HepG2 (cell line): ENCODE measurements around the gene FUZ. TPM values are rescaled to one million over a fixed set of nuclear protein-coding genes. Genes with fewer than 3 reads are reported as not detected.

Source experiments
- ADNP ChIP-seq: sonication (generic); formaldehyde crosslinking; IDR thresholded peaks from 2 replicates; pipeline ENCODE4 v1.4.0; 2020; ENCODE audit warnings: missing genetic modification reagents
- ESRRA ChIP-seq: sonication (generic); formaldehyde crosslinking; IDR thresholded peaks from 2 replicates; pipeline ENCODE4 v1.5.1; 2020; ENCODE audit warnings: mild to moderate bottlenecking, low read depth, missing genetic modification reagents
- GMEB2 ChIP-seq: IDR thresholded peaks from 2 replicates; pipeline ENCODE4 v1.6.1; 2016; ENCODE audit warnings: missing biosample characterization, missing genetic modification reagents, low read depth
- HNF1B ChIP-seq: sonication (generic); formaldehyde crosslinking; IDR thresholded peaks from 2 replicates; pipeline ENCODE4 v1.5.1; 2020; ENCODE audit warnings: mild to moderate bottlenecking, moderate library complexity, missing genetic modification reagents
- MXD1 ChIP-seq: sonication (generic); formaldehyde crosslinking; IDR thresholded peaks from 2 replicates; pipeline ENCODE4 v1.4.0; 2020; ENCODE audit warnings: mild to moderate bottlenecking, missing genetic modification reagents
- NFE2L1 ChIP-seq: sonication (generic); formaldehyde crosslinking; IDR thresholded peaks from 2 replicates; pipeline ENCODE4 v1.4.0; 2020; ENCODE audit warnings: missing genetic modification reagents, mild to moderate bottlenecking, borderline replicate concordance
- PAF1 ChIP-seq: IDR thresholded peaks from 2 replicates; pipeline ENCODE4 v1.6.1; 2016; ENCODE audit warnings: missing genetic modification reagents, missing compliant biosample characterization
- PAWR ChIP-seq: sonication (generic); formaldehyde crosslinking; IDR thresholded peaks from 2 replicates; pipeline ENCODE4 v1.4.0; 2020; ENCODE audit warnings: missing genetic modification reagents, mild to moderate bottlenecking, borderline replicate concordance
- RBAK ChIP-seq: sonication (generic); formaldehyde crosslinking; IDR thresholded peaks from 2 replicates; pipeline ENCODE4 v1.5.1; 2020; ENCODE audit warnings: mild to moderate bottlenecking, missing genetic modification reagents
- STAT5B ChIP-seq: sonication (generic); formaldehyde crosslinking; IDR thresholded peaks from 2 replicates; pipeline ENCODE4 v1.4.0; 2020; ENCODE audit warnings: missing genetic modification reagents
- THAP7 ChIP-seq: sonication (generic); formaldehyde crosslinking; IDR thresholded peaks from 2 replicates; pipeline ENCODE4 v1.8.1; 2023; ENCODE audit warnings: mild to moderate bottlenecking, missing genetic modification reagents
- TRIM22 ChIP-seq: fragments of 450-650 bp; IDR thresholded peaks from 2 replicates; pipeline ENCODE4 v1.6.1; 2017
- XRCC5 ChIP-seq: fragments of 200-400 bp; formaldehyde crosslinking; optimal IDR thresholded peaks from 2 replicates; pipeline ENCODE3; 2017; ENCODE audit warnings: mild to moderate bottlenecking, low read length
- ZBTB46 ChIP-seq: sonication (generic); formaldehyde crosslinking; IDR thresholded peaks from 2 replicates; pipeline ENCODE4 v1.4.0; 2020; ENCODE audit warnings: mild to moderate bottlenecking, missing genetic modification reagents, borderline replicate concordance
- ZNF18 ChIP-seq: sonication (generic); formaldehyde crosslinking; IDR thresholded peaks from 2 replicates; pipeline ENCODE4 v1.8.0; 2022; ENCODE audit warnings: mild to moderate bottlenecking, missing genetic modification reagents; ENCODE audit not compliant: insufficient replicate concordance
- ZNF550 ChIP-seq: sonication (generic); formaldehyde crosslinking; IDR thresholded peaks from 2 replicates; pipeline ENCODE4 v1.4.0; 2020; ENCODE audit warnings: mild to moderate bottlenecking, missing genetic modification reagents, borderline replicate concordance
- ZNF605 ChIP-seq: sonication (generic); formaldehyde crosslinking; IDR thresholded peaks from 2 replicates; pipeline ENCODE4 v1.8.0; 2022; ENCODE audit warnings: mild to moderate bottlenecking, missing genetic modification reagents
- ZNF782 ChIP-seq: sonication (generic); formaldehyde crosslinking; IDR thresholded peaks from 2 replicates; pipeline ENCODE4 v1.4.0; 2020; ENCODE audit warnings: missing genetic modification reagents, mild to moderate bottlenecking, borderline replicate concordance
- ZNF850 ChIP-seq: sonication (generic); formaldehyde crosslinking; conservative IDR thresholded peaks from 2 replicates; pipeline ENCODE4 v1.9.0; 2021; ENCODE audit warnings: mild to moderate bottlenecking, missing genetic modification reagents
- polyA plus RNA-seq, 8 experiments: library from polyadenylated mRNA; depleted of rRNA in 3 of 8; stranded (reverse) in 7 of 8; unstranded in 1 of 8; fragments of >200 nt; fragmentation: Illumina TruSeq in 4 of 8; extraction: Trizol in 4 of 8; gene quantifications; 2 replicates each; pipeline versions ENCODE4 v1.2.1 to v1.2.3, GENCODE V29; 2011 to 2016; ENCODE audit warnings: low read depth in 4 of 8, missing spikeins in 1 of 8, mixed read lengths in 1 of 8; ENCODE audit not compliant: insufficient read depth in 1 of 8
- total RNA-seq, 5 experiments: library from RNA; depleted of rRNA; stranded (reverse); fragments of >200 nt; fragmentation: Illumina TruSeq; extraction: Trizol; gene quantifications; 2 replicates each; pipeline ENCODE4 v1.2.3, GENCODE V29; 2016; ENCODE audit warnings: low read depth in 1 of 5

The FUZ gene
- total and polyA plus RNA-seq, 2 of the 13 experiments (the other 11 are each of a cell fraction or from before 2014, with no cell fraction given): 0.08 TPM; not detected in 1

GRCh38 chr19:49850487-49851342 lies 37.6 kb upstream of the FUZ start, which contains the start of gene PTOV1 (continued):
- TF ChIP-seq ZBTB46 (CRISPR knock-in tag) (no peak), ESRRA (CRISPR knock-in tag) (no peak), ZNF605 (CRISPR knock-in tag) (no peak; the same call in 1 of the 2 replicates), ADNP (CRISPR knock-in tag) (no peak), HNF1B (no peak), NFE2L1 (CRISPR knock-in tag) (no peak), ZNF550 (CRISPR knock-in tag) (no peak), PAF1 (CRISPR knock-in tag) (no peak), MXD1 (CRISPR knock-in tag) (no peak), XRCC5 (no peak), ZNF782 (CRISPR knock-in tag) (no peak; the same call in 1 of the 2 replicates), TRIM22 (no peak), PAWR (CRISPR knock-in tag) (no peak), ZNF18 (CRISPR knock-in tag) (no peak), THAP7 (CRISPR knock-in tag) (peak; percentile 38; the same call in 1 of the 2 replicates), STAT5B (CRISPR knock-in tag) (no peak), ZNF850 (CRISPR knock-in tag) (no peak), GMEB2 (CRISPR knock-in tag) (no peak), RBAK (CRISPR knock-in tag) (no peak)
